GM10248 (cell line): ENCODE measurements around the gene KLHL15.

Source experiments
- CTCF ChIA-PET: fragments of 300-600 bp; sonication (Branson Sonifier 250); formaldehyde crosslinking; extraction: SDS; loops from one replicate; lab custom pipeline; 2021; ENCODE audit warnings: antibody characterized with exemption; lab: Yijun Ruan, JAX
- POLR2A ChIA-PET: fragments of 350-650 bp; sonication (Branson Sonifier 250); formaldehyde crosslinking; extraction: SDS; loops from one replicate; lab custom pipeline; 2020; ENCODE audit warnings: antibody characterized with exemption; lab: Yijun Ruan, JAX
- DNase-seq: peaks from one replicate; pipeline ENCODE4 v3.0.0; 2012; ENCODE audit errors: extremely low spot score
- CTCF ChIP-seq: IDR thresholded peaks from 2 replicates; pipeline ENCODE4 v1.5.1; 2012; ENCODE audit warnings: mild to moderate bottlenecking, low read depth; ENCODE audit errors: extremely low read depth, missing control alignments, control extremely low read depth

KLHL15 gene

GRCh38 chrX:24037729-24038128, 10.7 kb upstream of the KLHL15 start:
- POLR2A ChIA-PET = no interaction called here

GRCh38 chrX:24034485-24034884, 7.5 kb upstream of the KLHL15 start:
- ChIA-PET CTCF (no interaction called here), POLR2A (no interaction called here)
- DNase-seq = no peak
- TF ChIP-seq CTCF = no peak

More at GRCh38 chrX:24037729-24038128, 10.7 kb upstream of the KLHL15 start:
- no peak for DNase-seq
- TF ChIP-seq CTCF = no peak
- CTCF ChIA-PET = no interaction called here

- no peak for TF ChIP-seq CTCF
- ChIA-PET POLR2A (interaction anchor here (0.7 kb wide), 1 partner anchor 11 kb away, joined by 4 read pairs; no protein-coding TSS in a partner anchor), CTCF (interaction anchor here (1.2 to 1.4 kb wide), 2 partner anchors 23 to 122 kb away, joined by 3 to 5 read pairs; partner anchors contain the start of genes APOO and CXorf58)
- DNase-seq = no peak
Measured at GRCh38 chrX:24030597-24030996, 3.6 kb upstream of the KLHL15 start.

GRCh38 chrX:24027985-24028384, 999 bp upstream of the KLHL15 start:
- ChIA-PET CTCF (interaction anchor here (3.3 kb wide), 1 partner anchor 26 kb away, joined by 16 read pairs; the partner anchor contains the start of gene EIF2S3), POLR2A (interaction anchor here (0.8 kb wide), 1 partner anchor 26 kb away, joined by 6 read pairs; no protein-coding TSS in a partner anchor)
- TF ChIP-seq CTCF = no peak
- no peak for DNase-seq

GRCh38 chrX:24026432-24026831, 554 bp downstream of the KLHL15 start:
- ChIA-PET POLR2A (interaction anchor here (1.7 kb wide), 1 partner anchor 28 kb away, joined by 16 read pairs; the partner anchor contains the start of gene EIF2S3), CTCF (interaction anchor here (0.6 to 3.3 kb wide), 3 partner anchors 28 to 118 kb away, joined by 3 to 16 read pairs (median 8); partner anchors contain the start of genes APOO, CXorf58 and EIF2S3)
- DNase-seq = no peak
- no peak for TF ChIP-seq CTCF

- no peak for TF ChIP-seq CTCF
- ChIA-PET POLR2A (interaction anchor here (0.7 to 1.7 kb wide), 5 partner anchors 10 to 1890 kb away, joined by 3 to 16 read pairs (median 4); partner anchors contain the start of genes APOO, CXorf58 and EIF2S3), CTCF (interaction anchor here (0.8 to 3.3 kb wide), 5 partner anchors 9 to 217 kb away, joined by 3 to 16 read pairs (median 3); partner anchors contain the start of genes APOO, CXorf58 and EIF2S3)
- no peak for DNase-seq
Measured at GRCh38 chrX:24025741-24026403, 1.1 kb downstream of the KLHL15 start.
